Gastroesophageal sphincter (tissue), 4 donors: ENCODE results near the gene S100A9. TPM values are rescaled to one million over a fixed set of nuclear protein-coding genes. Genes with fewer than 3 reads are reported as not detected.
A peak's percentile ranks its signal among the peaks of the same experiment; 100 is the strongest.

ENCODE experiments used
- ATAC-seq: fragments of 150-250 bp; one replicate; pipeline ENCODE4 v1.9.1; 2016; ENCODE audit warnings: mild to moderate bottlenecking, moderate library complexity
- H3K27ac ChIP-seq, 4 donors: fragments of 200-600 bp; sonication (generic) in 3 of 4; 1 replicate in 3 of 4; 2 replicates in 1 of 4; pipeline ENCODE4 v1.5.1; 2016 to 2019
- H3K27me3 ChIP-seq: fragments of 200-600 bp; sonication (generic); one replicate; pipeline ENCODE4 v1.5.1; 2019
- H3K36me3 ChIP-seq, 2 donors: fragments of 200-600 bp; sonication (generic); one replicate each; pipeline ENCODE4 v1.5.1; 2019; ENCODE audit warnings: control low read depth in 1 of 2
- H3K4me1 ChIP-seq, 3 donors: fragments of 200-600 bp; sonication (generic); 1 replicate in 2 of 3; 2 replicates in 1 of 3; pipeline ENCODE4 v1.5.1; 2016 to 2019; ENCODE audit warnings: control low read depth in 2 of 3
- H3K4me3 ChIP-seq, 2 donors: fragments of 200-600 bp; sonication (generic); one replicate each; pipeline ENCODE4 v1.5.1; 2019; ENCODE audit warnings: mild to moderate bottlenecking in 1 of 2, moderate library complexity in 1 of 2
- H3K9me3 ChIP-seq, 3 donors: fragments of 200-600 bp; sonication (generic); one replicate each; pipeline ENCODE4 v1.5.1; 2017 to 2019; ENCODE audit warnings: control low read depth in 2 of 3
- EP300 ChIP-seq: sonication (generic); formaldehyde crosslinking; IDR thresholded peaks from one replicate; pipeline ENCODE4 v1.6.1; 2017; ENCODE audit warnings: antibody characterized with exemption, mild to moderate bottlenecking
- POLR2A ChIP-seq, 2 donors: fragments of 450-650 bp; IDR thresholded peaks; one replicate each; pipeline ENCODE4 v1.6.1; 2017; ENCODE audit warnings: antibody characterized with exemption in 2 of 2, mild to moderate bottlenecking in 2 of 2, moderate library complexity in 1 of 2
- POLR2AphosphoS5 ChIP-seq: sonication (generic); formaldehyde crosslinking; IDR thresholded peaks from one replicate; pipeline ENCODE4 v1.6.1; 2017; ENCODE audit warnings: antibody characterized with exemption
- WGBS, 2 donors: methylation state at CpG; one replicate each; pipeline ENCODE4 v1.1.5; 2018; ENCODE audit warnings: low coverage in 1 of 2; 5-methylcytosine and 5-hydroxymethylcytosine counted together
- total RNA-seq, 4 donors: library from RNA; depleted of rRNA; stranded (reverse); fragments of >200 nt; gene quantifications; one replicate each; pipeline ENCODE4 v1.1.0, GENCODE V29; 2016
- TF ChIP-seq, protein P1 (sequence below), 4 experiments: fragments of 200-600 bp in 2 of 4; fragments of 450-650 bp in 2 of 4; sonication (generic) in 1 of 4; IDR thresholded peaks; one replicate each; pipeline ENCODE4 v1.5.1; 2017 to 2019; ENCODE audit warnings: antibody characterized with exemption in 4 of 4, mild to moderate bottlenecking in 2 of 4, moderate library complexity in 2 of 4

Gene S100A9
- total RNA-seq, 4 donors from 2014 or later, result 65.3 to 2,906 (median 485) TPM

DNA sequence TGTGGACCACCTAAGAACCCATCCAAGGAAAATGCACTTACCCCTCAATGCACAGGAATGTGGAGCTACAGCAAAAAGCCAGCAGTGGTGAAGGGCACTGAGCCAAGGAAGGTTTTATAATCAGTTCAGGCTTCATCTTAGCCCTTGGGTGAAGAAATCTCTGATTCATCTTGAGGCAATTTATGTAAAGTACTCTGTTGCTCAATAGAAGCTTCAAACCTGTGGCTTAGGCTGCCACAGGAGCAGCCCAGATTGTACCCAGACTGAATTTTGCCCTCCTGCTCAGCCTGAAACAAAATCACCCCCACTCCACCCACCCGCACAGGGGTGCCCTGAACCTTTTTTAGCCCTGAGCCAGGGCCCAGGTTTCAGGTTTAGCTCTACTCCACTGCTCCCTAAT lies 17.9 kb downstream of the S100A9 start, which contains the start of gene S100A12:
S100A12 (minus strand) TSS at position 111 of the 400 bp plus-strand sequence. CDS start 1,029 bp downstream, outside the sequence.
- Histone ChIP-seq H3K27me3 (no peaks in the 10 kb centered on the region), H3K4me1 (no peaks in the 10 kb centered on the region), H3K27ac (no peak within 1 kb of the TSS), H3K36me3 (no peaks in the 10 kb centered on the region), H3K9me3 (peaks cover 0 to 2% (median 0%) of the 10 kb centered on the region in 3 donors), H3K4me3 (no peak within 1 kb of the TSS)
- ATAC-seq, result no peak
- WGBS, 2 donors, result 100% methylated on average over 1 of the region's 1 CpG; no CpG with 5 or more reads in 1 of the 2 donors
- no peak for TF ChIP-seq POLR2AphosphoS5
- TF ChIP-seq EP300, result no peak
- TF ChIP-seq, protein P1, sequence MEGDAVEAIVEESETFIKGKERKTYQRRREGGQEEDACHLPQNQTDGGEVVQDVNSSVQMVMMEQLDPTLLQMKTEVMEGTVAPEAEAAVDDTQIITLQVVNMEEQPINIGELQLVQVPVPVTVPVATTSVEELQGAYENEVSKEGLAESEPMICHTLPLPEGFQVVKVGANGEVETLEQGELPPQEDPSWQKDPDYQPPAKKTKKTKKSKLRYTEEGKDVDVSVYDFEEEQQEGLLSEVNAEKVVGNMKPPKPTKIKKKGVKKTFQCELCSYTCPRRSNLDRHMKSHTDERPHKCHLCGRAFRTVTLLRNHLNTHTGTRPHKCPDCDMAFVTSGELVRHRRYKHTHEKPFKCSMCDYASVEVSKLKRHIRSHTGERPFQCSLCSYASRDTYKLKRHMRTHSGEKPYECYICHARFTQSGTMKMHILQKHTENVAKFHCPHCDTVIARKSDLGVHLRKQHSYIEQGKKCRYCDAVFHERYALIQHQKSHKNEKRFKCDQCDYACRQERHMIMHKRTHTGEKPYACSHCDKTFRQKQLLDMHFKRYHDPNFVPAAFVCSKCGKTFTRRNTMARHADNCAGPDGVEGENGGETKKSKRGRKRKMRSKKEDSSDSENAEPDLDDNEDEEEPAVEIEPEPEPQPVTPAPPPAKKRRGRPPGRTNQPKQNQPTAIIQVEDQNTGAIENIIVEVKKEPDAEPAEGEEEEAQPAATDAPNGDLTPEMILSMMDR (IDR thresholded peaks at IDR 0.05), result no peak
- TF ChIP-seq POLR2A (IDR thresholded peaks at IDR 0.05), result no peak

GRCh38 chr1:153379591-153379990 lies 21.9 kb downstream of the S100A9 start:
- H3K4me1 ChIP-seq, result no peaks in the 10 kb centered on the region
- TF ChIP-seq, protein P1 (IDR thresholded peaks at IDR 0.05), result no peak
- TF ChIP-seq POLR2AphosphoS5 (no peak), POLR2A (IDR thresholded peaks at IDR 0.05) (no peak), EP300 (no peak)
- WGBS, 2 donors, result 60 to 70% methylated on average over 1 to 9 of the region's 10 CpGs
- H3K4me3 ChIP-seq, result no peak overlapping the region
- no peak overlapping the region for H3K27ac ChIP-seq
- ATAC-seq, result no peak
- H3K9me3 ChIP-seq, result peaks cover 0 to 22% (median 0%) of the 10 kb centered on the region in 3 donors
- no peaks in the 10 kb centered on the region for H3K36me3 ChIP-seq
- no peaks in the 10 kb centered on the region for H3K27me3 ChIP-seq

- TF ChIP-seq, protein P1 (IDR thresholded peaks at IDR 0.05), result no peak
- no peak for TF ChIP-seq EP300
- TF ChIP-seq POLR2AphosphoS5, result no peak
- no peak for TF ChIP-seq POLR2A (IDR thresholded peaks at IDR 0.05)
Measured at GRCh38 chr1:153380711-153381110, 23.1 kb downstream of the S100A9 start.

DNA sequence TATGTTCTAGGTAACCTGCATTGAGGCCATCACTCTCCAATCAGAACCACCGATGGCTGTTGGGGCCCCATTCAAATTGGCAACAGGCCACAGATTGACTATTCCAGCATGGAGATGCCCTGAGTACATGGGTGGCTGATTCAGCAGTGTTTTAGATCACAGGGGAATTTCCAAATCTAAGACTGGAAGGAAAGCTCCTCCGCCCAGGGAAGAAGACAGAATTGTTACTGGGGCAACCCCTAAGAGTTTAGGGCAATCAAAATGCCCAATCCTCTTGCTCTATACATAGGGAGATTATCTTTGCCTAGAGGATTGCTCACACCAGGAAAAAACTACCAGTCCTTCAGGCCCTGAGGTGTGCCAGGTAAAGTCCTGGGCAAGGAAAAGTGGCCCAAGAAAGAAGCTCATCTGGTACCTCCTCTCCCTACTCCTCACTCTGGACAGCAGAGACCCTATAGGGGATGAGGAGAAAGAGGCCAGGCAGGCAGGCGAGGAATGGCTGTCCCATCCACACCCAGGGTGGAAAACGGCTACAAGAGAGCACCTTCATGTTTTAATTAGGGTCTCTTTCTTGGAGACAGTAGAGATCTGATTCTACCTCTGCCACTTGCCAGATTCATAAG lies 27.4 kb downstream of the S100A9 start:
- no peak for ATAC-seq
- Histone ChIP-seq H3K36me3 (no peaks in the 10 kb centered on the region), H3K4me3 (no peak overlapping the region), H3K27ac (no peak overlapping the region), H3K4me1 (no peaks in the 10 kb centered on the region), H3K9me3 (peaks cover 0 to 22% (median 0%) of the 10 kb centered on the region in 3 donors), H3K27me3 (peaks cover 2% of the 10 kb centered on the region)
- TF ChIP-seq POLR2AphosphoS5, result no peak
- TF ChIP-seq POLR2A (IDR thresholded peaks at IDR 0.05), result no peak
- TF ChIP-seq, protein P1 (IDR thresholded peaks at IDR 0.05), result no peak
- no peak for TF ChIP-seq EP300
- WGBS, 2 donors, result 60 to 71% methylated on average over 1 of the region's 4 CpGs

More at GRCh38 chr1:153380711-153381110, 23.1 kb downstream of the S100A9 start:
- no peak for ATAC-seq
- Histone ChIP-seq H3K36me3 (no peaks in the 10 kb centered on the region), H3K27ac (no peak overlapping the region), H3K4me1 (no peaks in the 10 kb centered on the region), H3K4me3 (no peak overlapping the region), H3K27me3 (no peaks in the 10 kb centered on the region), H3K9me3 (peaks cover 0 to 22% (median 0%) of the 10 kb centered on the region in 3 donors)
- 90 to 100% methylated on average over 2 of the region's 23 CpGs for WGBS, 2 donors

DNA sequence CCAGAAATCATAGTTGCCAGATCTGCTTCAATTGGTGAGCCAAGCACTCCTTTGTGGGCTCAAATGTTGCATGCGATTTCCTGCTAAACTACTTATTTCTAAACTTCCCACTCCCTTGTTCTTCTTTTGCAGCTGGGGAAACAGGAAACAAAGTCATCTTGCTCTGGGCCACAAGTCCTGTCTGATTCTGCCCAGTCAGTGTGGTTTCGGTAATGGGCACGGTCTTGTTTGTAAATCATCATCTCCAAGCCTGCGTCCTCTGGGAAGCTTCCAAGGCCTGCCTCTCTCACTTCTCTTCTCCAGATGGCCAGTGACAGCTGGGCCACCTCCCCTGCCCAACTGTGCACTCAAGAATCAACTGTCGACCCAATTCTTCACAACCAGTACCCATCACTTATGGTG lies 28.8 kb downstream of the S100A9 start:
- H3K36me3 ChIP-seq, result no peaks in the 10 kb centered on the region
- H3K27me3 ChIP-seq, result peaks cover 14% of the 10 kb centered on the region
- ATAC-seq, result peak; percentile 77
- WGBS, 2 donors, result 76 to 100% methylated on average over 2 to 4 of the region's 5 CpGs
- no peak overlapping the region for H3K27ac ChIP-seq
- H3K9me3 ChIP-seq, result peaks cover 0 to 17% (median 0%) of the 10 kb centered on the region in 3 donors
- TF ChIP-seq, protein P1 (IDR thresholded peaks at IDR 0.05), result no peak
- TF ChIP-seq POLR2AphosphoS5 (no peak), EP300 (no peak), POLR2A (IDR thresholded peaks at IDR 0.05) (no peak)
- H3K4me3 ChIP-seq, result no peak overlapping the region
- no peaks in the 10 kb centered on the region for H3K4me1 ChIP-seq
